Measurements from ENCODE around the gene DCAKD. TPM values are rescaled to one million over a fixed set of nuclear protein-coding genes. Genes with fewer than 3 reads are reported as not detected.

DCAKD gene
- total and polyA plus RNA-seq, 10 of the 15 experiments (the other 5 are each of a cell fraction or from before 2014, with no cell fraction given) = 11.6 to 62.7 (median 38.3) TPM

GRCh38 chr17:45046537-45047125 lies 4.8 kb downstream of the DCAKD start (continued):
- TF ChIP-seq RELA (IDR thresholded peaks at IDR 0.05; ENCODE audit: borderline replicate concordance, partially characterized antibody) = no peak

GRCh38 chr17:45043813-45044540 lies 7.5 kb downstream of the DCAKD start:
- peaks cover 16% of the 10 kb centered on the region for H3K4me1 ChIP-seq (ENCODE audit: control insufficient read depth, insufficient read depth, low read length)
- H3K9me3 ChIP-seq (replicated peaks; ENCODE audit: control insufficient read depth, insufficient read depth, low read length) = no peaks in the 10 kb centered on the region
- TF ChIP-seq TBL1XR1 (IDR thresholded peaks at IDR 0.05; ENCODE audit: low read depth, low read length) (no peak), MEF2A (IDR thresholded peaks at IDR 0.05; ENCODE audit: insufficient read depth, low read depth, low read length) (no peak), PAX8 (IDR thresholded peaks at IDR 0.05) (no peak), NFYA (IDR thresholded peaks at IDR 0.05; ENCODE audit: borderline replicate concordance, low read depth, low read length) (no peak), MEF2B (IDR thresholded peaks at IDR 0.05; ENCODE audit: partially characterized antibody, poor library complexity, severe bottlenecking) (no peak)
- intact Hi-C loops (cut with micrococcal nuclease; ENCODE audit: unreplicated experiment) (no loop called here), in situ Hi-C loops (cut with MboI) (no loop called here)
- H3K79me2 ChIP-seq (ENCODE audit: control insufficient read depth, insufficient read depth, low read length) = peaks cover 42% of the 10 kb centered on the region
- no peak overlapping the region for H2AFZ ChIP-seq (ENCODE audit: control insufficient read depth, low read depth, low read length)
- no peaks in the 10 kb centered on the region for H3K27me3 ChIP-seq (replicated peaks in 1 of 2; ENCODE audit: control insufficient read depth in 2 of 2, insufficient read depth in 2 of 2, low read length in 1 of 2)
- ChIA-PET CTCF (interaction anchor here (0.6 kb wide), 1 partner anchor 202 kb away, joined by 3 read pairs; no protein-coding TSS in a partner anchor), RAD21 (ENCODE audit: unreplicated experiment) (interaction anchor here (1.3 to 1.9 kb wide), 3 partner anchors 21 to 106 kb away, joined by 3 to 5 read pairs (median 3); no protein-coding TSS in a partner anchor), SMC1A (ENCODE audit: uncharacterized antibody, unreplicated experiment) (interaction anchor here (1.2 to 1.7 kb wide), 2 partner anchors 18 to 21 kb away, joined by 3 read pairs; no protein-coding TSS in a partner anchor), POLR2A (interaction anchor here (2.3 kb wide), 2 partner anchors 12 to 17 kb away, joined by 11 to 12 read pairs; partner anchors contain the start of gene NMT1)
- 95% methylated on average over 18 of the region's 18 CpGs for WGBS (ENCODE audit: insufficient coverage, insufficient replicate concordance, low lambda C conversion rate, missing lambda C conversion rate)
- DNase-seq (ENCODE audit: low read depth, low spot score) (no peak), ATAC-seq (no peak), FAIRE-seq (no peak)
- H3K36me3 ChIP-seq (ENCODE audit: control insufficient read depth in 2 of 2, insufficient read depth in 2 of 2, low read length in 1 of 2) = peaks cover 0 to 1% of the 10 kb centered on the region in 2 experiments; a peak in 1 of 4 replicates
- H3K9ac ChIP-seq (ENCODE audit: control insufficient read depth, insufficient read depth, low read length) = no peak overlapping the region
- H3K4me3 ChIP-seq = no peak overlapping the region
- no peak overlapping the region for H3K4me2 ChIP-seq (ENCODE audit: control insufficient read depth, insufficient read depth)
- no peaks in the 10 kb centered on the region for H4K20me1 ChIP-seq (ENCODE audit: control insufficient read depth, insufficient read depth)
- BruUV-seq (replicated peaks) = no TSS peak
- no peak overlapping the region for H3K27ac ChIP-seq (ENCODE audit: control insufficient read depth, insufficient read depth)
